GM18870 (cell line): ENCODE data around the gene TTLL13.

Experiments
- ATAC-seq: cut with Tn5 transposase; IDR thresholded peaks from one replicate; pipeline ENCODE4 v1.9.1; 2021; ENCODE audit warnings: moderate library complexity; ENCODE audit not compliant: unreplicated experiment

Gene TTLL13

GRCh38 chr15:90249203-90249863 is at the start of gene TTLL13:
Gene TTLL13, plus strand, starts transcription at chr15:90249556. Its CDS starts 1,075 bp downstream, at chr15:90250631.
- no peak for ATAC-seq

- no peak for ATAC-seq
These were observed 48.7 kb upstream of the TTLL13 start for GRCh38 chr15:90200534-90201129.

GRCh38 chr15:90201130-90201943 is 48.0 kb upstream of the TTLL13 start, which contains the start of gene SEMA4B:
Gene SEMA4B, plus strand, starts transcription at chr15:90201330. Its CDS starts 249 bp downstream, at chr15:90201579.
- ATAC-seq: peak; percentile 42

- ATAC-seq: no peak
These were observed 47.4 kb upstream of the TTLL13 start for GRCh38 chr15:90201944-90202375.

GRCh38 chr15:90202929-90203328 is 46.4 kb upstream of the TTLL13 start:
- no peak for ATAC-seq

- no peak for ATAC-seq
These were observed 45.9 kb upstream of the TTLL13 start for GRCh38 chr15:90203473-90203872.

- ATAC-seq: peak; percentile 51
These were observed 45.4 kb upstream of the TTLL13 start for GRCh38 chr15:90203922-90204321.

GRCh38 chr15:90205050-90205848 is 44.1 kb upstream of the TTLL13 start:
- ATAC-seq: no peak

- ATAC-seq: no peak
These were observed 43.5 kb upstream of the TTLL13 start for GRCh38 chr15:90205886-90206285.

GRCh38 chr15:90207252-90207651 is 42.1 kb upstream of the TTLL13 start:
- no peak for ATAC-seq

- no peak for ATAC-seq
These were observed 41.0 kb upstream of the TTLL13 start for GRCh38 chr15:90208356-90208755.

GRCh38 chr15:90209591-90209990 is 39.8 kb upstream of the TTLL13 start:
- peak; percentile 60 for ATAC-seq

GRCh38 chr15:90210593-90210992 is 38.8 kb upstream of the TTLL13 start:
- ATAC-seq: no peak

- ATAC-seq: no peak
These were observed 38.3 kb upstream of the TTLL13 start for GRCh38 chr15:90211009-90211408.

GRCh38 chr15:90211440-90212143 is 37.8 kb upstream of the TTLL13 start:
- ATAC-seq: no peak

GRCh38 chr15:90212221-90213098 is 36.9 kb upstream of the TTLL13 start:
- ATAC-seq: no peak

- no peak for ATAC-seq
These were observed 36.1 kb upstream of the TTLL13 start for GRCh38 chr15:90213122-90213817.

GRCh38 chr15:90213818-90214204 is 35.5 kb upstream of the TTLL13 start:
- ATAC-seq: no peak
